Spleen (tissue), 7 donors: ENCODE results near the gene ABCA9.

Experiments used
- POLR2A ChIP-seq, 3 donors: fragments of 450-650 bp; IDR thresholded peaks; one replicate each; pipeline ENCODE4 v1.5.1; 2017; ENCODE audit warnings: antibody characterized with exemption in 3 of 3, mild to moderate bottlenecking in 1 of 3
- POLR2AphosphoS5 ChIP-seq, 3 donors: sonication (generic); formaldehyde crosslinking; IDR thresholded peaks; one replicate each; pipeline ENCODE4 v1.5.1; 2017; ENCODE audit warnings: antibody characterized with exemption in 3 of 3
- TF ChIP-seq, protein P1 (sequence below), 11 experiments: fragments of 200-600 bp in 7 of 11; fragments of 450-650 bp in 4 of 11; sonication (generic) in 4 of 11; IDR thresholded peaks in 8 of 11; conservative IDR thresholded peaks in 3 of 11; 1 replicate in 7 of 11; 2 replicates in 4 of 11; pipeline versions ENCODE4 v1.4.0 to v1.8.0; 2016 to 2021; ENCODE audit warnings: antibody characterized with exemption in 11 of 11, inconsistent platforms in 4 of 11, mild to moderate bottlenecking in 1 of 11
- donor health status: DM: no; HTN: no; CAD: no; lungs with moderate emphysema.
- donor health status: DM: no; HTN: no; CAD: no.
- donor health status: DM: no; HTN: no; CAD: no.

DNA sequence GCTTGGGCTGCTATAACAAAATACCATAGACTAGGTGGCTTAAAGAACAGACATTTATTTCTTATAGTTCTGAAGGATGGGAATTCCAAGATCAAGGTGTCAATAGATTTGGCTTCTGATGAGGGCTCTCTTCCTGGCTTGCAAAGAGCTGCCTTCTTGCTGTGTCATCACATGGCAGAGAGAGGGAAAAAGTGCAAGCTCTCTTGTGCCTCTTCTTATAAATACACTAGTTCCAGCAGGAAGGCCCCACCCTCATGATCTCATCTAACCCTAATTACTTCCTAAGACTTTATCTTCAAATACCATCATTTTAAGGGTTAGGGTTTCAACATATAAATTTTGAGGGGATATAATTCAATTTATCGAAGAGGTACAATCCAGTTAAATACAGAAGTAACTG lies 30.6 kb downstream of the ABCA9 start:
- TF ChIP-seq POLR2A (IDR thresholded peaks at IDR 0.05) (no peak), POLR2AphosphoS5 (IDR thresholded peaks at IDR 0.05) (no peak)
- TF ChIP-seq, protein P1, sequence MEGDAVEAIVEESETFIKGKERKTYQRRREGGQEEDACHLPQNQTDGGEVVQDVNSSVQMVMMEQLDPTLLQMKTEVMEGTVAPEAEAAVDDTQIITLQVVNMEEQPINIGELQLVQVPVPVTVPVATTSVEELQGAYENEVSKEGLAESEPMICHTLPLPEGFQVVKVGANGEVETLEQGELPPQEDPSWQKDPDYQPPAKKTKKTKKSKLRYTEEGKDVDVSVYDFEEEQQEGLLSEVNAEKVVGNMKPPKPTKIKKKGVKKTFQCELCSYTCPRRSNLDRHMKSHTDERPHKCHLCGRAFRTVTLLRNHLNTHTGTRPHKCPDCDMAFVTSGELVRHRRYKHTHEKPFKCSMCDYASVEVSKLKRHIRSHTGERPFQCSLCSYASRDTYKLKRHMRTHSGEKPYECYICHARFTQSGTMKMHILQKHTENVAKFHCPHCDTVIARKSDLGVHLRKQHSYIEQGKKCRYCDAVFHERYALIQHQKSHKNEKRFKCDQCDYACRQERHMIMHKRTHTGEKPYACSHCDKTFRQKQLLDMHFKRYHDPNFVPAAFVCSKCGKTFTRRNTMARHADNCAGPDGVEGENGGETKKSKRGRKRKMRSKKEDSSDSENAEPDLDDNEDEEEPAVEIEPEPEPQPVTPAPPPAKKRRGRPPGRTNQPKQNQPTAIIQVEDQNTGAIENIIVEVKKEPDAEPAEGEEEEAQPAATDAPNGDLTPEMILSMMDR (IDR thresholded peaks at IDR 0.05 in 8 of 11, conservative IDR thresholded peaks at IDR 0.05 in 3 of 11): no peak
